KG1 (cell line): Measurements from ENCODE around the gene HDGFL1.

Source experiments
- DNase-seq: peaks from one replicate; lab custom pipeline; 2025; lab: John Stamatoyannopoulos, UW

The HDGFL1 gene

DNA sequence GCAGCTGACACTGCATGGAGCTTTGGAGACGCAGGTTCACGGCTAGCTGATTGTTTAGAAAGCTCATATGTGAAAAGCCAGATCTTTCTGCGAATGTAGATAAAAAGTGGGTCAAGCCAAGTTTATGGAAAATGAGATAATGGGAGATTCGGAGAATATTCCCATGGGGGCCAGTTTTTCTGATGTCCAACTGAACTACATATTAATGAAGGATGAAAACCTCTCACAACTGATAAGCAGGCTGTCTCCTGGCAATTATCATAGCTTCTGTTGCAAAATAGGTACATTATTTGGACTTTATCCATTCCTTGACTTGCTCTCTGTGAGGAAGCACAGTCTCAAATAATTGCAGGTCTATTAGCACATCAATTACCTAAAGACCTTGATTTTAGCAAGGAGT, 21.1 kb downstream of the HDGFL1 start:
- DNase-seq = no peak

DNA sequence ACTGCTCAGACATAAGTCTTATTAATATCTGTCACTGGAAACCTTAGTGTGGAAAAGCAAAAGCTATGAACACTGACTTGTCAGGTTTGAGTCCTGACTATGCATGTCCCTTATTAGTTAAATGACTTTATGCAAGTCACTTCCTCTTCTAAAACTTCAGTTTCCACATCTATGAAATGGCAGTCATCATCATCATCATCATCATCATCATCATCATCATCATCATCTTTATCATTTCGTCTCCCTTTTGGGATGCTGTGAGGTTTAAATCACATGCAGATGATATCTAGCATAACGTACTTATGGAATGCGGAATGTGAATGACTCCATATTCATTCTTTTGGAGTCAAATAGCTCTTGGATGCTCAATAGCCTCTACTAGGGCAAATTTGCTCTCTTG, 24.5 kb downstream of the HDGFL1 start:
- no peak for DNase-seq

DNA sequence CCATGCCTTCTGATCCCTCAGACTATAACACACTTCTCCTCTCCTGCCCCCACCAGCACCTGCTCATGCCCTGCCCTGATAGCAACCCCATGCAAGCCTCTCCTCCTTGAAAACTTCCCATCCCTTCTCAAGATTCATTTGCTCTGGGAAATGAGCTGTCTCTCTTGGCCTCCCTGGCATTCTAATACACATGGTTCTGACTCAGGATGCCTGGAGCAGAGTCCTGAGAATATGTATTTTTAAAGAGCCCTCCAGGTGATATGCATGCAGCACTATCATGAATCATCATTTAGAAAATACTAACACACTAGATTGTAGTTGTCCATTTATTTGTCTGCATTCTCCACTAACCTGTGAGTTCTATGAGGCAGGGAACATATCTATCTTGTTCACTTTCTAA, 26.6 kb downstream of the HDGFL1 start:
- no peak for DNase-seq

DNA sequence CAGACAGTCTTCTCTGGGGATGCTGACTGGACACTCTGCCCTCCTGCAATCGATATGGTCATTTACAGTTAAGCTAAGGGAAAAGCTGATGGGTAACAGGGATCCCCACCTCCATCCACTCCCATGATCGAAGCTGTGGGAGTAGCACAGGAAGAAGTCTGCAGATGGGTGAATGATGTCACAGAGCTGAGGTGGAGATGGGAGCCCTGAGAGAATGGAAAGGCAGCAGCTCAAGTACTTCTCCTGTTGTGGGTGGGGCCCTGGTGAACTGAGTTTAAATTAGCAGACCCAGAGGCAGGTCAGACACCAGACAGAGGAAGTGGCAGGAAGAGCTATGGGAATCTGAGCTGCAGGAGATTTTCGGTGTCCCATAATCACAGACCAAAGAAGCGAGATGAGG, 29.0 kb downstream of the HDGFL1 start:
- no peak for DNase-seq

DNA sequence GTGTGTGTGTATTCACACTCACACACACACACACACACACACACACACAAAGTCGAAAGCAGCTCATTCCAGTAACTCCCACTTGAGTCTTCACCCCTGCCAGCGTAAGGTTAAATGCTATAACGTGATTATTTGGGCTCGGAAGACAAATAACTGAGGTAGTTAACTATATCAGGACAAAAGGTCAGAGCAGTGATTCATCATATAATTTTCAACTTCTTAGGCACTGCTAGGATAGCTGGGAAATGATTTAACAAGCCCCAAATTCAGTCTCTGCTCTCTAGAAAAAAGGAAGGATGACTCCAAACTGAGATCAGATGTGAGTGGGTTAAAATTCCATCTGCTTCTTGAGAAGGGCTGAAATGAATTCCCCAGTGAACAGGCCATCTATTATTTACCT, 30.7 kb downstream of the HDGFL1 start:
- no peak for DNase-seq

DNA sequence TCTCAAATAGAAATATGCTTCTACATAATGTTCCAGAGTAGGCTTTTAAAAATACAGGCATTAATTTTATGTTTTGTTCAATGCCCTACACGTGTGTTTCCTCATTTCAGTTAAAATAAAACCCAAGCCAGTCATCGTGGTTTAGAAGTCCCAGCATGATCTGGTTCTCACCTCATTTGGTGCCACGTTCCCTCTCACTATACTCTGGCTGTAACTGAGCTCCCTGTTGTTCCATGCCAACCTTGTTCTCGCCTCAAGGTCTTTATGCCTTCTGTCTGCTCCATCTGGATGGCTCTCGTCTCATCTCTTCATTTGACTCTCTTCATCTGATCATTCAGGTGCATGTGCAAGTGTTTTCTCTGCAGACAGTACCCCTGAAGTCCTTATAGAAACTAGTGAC, 32.6 kb downstream of the HDGFL1 start:
- DNase-seq = no peak

DNA sequence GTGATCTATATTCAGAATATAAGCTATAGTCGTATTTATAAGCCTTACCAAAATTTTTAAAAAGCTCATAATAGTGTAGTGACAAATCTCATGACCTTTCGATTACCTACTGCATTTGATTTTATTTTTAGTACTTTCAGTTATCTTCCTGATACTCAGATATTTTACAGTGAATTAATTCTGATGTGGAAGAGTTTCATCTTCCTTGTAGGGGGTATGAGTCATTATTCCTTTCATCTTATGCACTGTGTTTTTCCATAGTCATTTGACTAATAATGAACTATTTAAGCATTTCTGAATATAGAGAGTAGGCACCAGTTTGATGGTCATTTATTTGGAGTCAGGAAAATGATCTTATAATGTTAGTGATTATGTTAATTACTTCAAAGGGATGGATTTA, 36.4 kb downstream of the HDGFL1 start:
- DNase-seq = no peak

DNA sequence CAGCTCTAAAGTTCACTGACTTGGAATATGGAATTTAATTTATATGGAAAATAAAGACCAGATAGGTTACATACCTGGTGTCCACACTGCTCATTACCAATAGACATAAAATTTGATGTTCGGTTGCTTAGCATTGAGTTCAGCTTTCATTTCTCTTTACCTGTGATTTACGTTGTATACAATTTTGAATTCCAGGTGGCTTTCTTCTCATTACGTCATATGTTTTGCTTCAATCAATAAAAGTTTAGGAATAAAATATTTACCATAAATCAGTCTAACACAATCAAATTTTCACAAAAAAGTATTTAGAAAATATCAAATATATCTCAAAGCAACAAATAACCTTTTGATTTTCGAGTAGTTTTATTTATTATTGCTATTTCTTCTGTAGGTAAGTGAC, 40.8 kb downstream of the HDGFL1 start:
- DNase-seq = no peak

DNA sequence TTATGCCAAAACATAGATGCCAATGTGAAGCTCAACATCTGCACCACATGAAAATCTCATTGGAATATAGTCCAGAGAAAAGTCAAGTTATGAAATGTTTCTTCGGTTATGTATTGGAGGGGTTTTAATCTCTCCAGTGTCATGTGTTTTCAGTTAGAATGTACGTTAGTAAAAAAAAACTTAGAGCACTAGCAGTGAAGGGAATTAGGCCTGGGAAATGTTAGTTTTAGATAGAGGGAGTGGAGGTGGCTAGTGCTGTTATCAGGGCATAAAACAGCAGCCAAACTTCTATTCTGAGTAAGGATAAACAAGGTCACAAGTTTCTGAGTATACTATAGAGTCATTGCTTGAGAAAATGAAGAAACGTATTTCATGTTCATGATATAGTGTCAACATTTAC, 42.9 kb downstream of the HDGFL1 start:
- DNase-seq = no peak

DNA sequence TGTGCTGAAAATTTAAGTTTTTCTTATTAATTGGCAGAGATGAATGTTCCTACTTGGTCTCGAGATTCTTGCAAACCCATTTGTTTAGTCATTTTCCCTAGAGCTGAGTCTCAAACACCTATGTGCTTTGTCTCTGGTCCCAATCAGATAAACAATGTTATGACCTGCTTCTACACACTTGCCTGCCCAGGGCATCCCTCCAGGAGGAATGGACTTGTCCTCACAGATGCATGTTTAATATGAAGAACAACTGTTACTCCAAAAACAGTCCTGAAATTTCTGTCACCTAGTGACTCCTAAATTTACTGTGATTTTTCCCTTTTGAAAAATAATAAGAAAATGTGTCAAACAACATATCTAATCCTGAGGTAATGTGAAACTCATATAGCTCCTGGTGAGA, 43.7 kb downstream of the HDGFL1 start:
- DNase-seq = no peak

DNA sequence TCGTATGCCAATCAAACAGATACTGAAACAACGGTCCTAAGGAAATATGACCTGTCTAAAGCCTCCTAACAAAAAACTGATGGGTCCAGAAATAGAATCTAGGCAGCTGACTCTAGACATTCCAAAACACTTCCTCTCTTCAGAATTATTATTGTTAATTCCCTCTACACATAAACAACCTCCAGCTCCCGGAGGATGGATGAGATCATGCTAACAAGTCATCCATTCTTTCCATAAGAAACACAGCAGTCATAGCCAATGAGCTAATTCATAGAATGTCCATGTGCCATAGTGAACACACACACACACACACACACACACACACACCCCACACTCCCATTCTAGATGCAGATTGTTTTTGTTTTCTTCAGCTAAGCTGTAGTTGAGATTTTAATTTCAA, 44.3 kb downstream of the HDGFL1 start:
- no peak for DNase-seq

DNA sequence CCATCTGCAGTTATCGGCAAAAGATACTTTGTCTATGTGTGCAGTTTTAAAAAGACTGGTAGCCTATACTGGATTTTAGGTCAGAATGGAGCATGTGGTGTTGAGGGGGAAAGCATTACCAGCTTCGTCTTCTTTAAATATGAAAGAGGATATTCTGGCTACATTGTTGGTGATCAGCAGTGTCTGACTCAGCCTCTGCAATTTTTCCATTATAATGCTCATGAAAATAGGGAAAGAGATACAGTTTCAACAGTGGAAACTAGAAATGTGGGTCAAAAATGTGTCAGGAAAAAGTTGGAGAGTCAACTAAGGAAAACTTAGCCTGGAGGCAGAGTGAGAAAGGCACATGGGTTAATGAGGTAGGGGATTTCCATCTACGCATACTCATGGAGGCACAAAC, 45.2 kb downstream of the HDGFL1 start:
- DNase-seq = no peak

DNA sequence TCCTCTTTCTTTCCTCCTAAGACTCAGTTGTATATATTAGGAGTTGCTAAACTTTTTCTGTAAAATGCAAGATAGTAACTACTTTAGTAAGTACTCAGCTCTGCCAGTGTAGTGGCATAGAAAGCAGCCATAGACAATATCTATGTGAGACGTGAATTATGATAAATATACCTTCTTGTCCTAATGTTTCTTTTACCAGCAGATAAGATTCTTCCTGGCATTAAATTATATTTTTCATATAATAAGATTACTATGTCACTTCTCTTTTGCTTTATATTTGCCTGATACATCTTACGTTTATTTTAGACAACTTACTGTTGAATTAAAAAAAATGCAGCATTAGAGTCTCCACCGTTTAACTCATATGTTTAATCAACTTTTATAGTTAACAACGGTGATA, 51.7 kb downstream of the HDGFL1 start:
- DNase-seq = no peak
